Mesenteric fat pad (tissue), 1 donor: Measurements from ENCODE around the gene KIRREL3. TPM values are rescaled to one million over a fixed set of nuclear protein-coding genes. Genes with fewer than 3 reads are reported as not detected.

Source experiments
- DNase-seq: peaks from one replicate; pipeline ENCODE4 v3.0.0-alpha.2; 2020; ENCODE audit warnings: low spot score
- total RNA-seq: library from RNA; stranded (reverse); fragmentation: NEBNext Ultra II Directional; extraction: Animal tissue kit (Norgen Biotek cat#: 25700); gene quantifications from one replicate; pipeline ENCODE4 v1.2.1, GENCODE V29; 2021
- donor health status: DM: yes; HTN: yes; CAD: no.

The KIRREL3 gene
- total RNA-seq, 1 donor from 2014 or later, result 0.13 TPM

- no peak for DNase-seq
Observed at GRCh38 chr11:126834149-126834548, 166.4 kb downstream of the KIRREL3 start.

GRCh38 chr11:126833065-126833464 is 167.5 kb downstream of the KIRREL3 start:
- no peak for DNase-seq

GRCh38 chr11:126832387-126832786 is 168.2 kb downstream of the KIRREL3 start:
- DNase-seq, result no peak

- no peak for DNase-seq
Observed at GRCh38 chr11:126830216-126830806, 170.3 kb downstream of the KIRREL3 start.

- no peak for DNase-seq
Observed at GRCh38 chr11:126829716-126830115, 170.9 kb downstream of the KIRREL3 start.

- no peak for DNase-seq
Observed at GRCh38 chr11:126824035-126824607, 176.4 kb downstream of the KIRREL3 start.

- DNase-seq, result no peak
Observed at GRCh38 chr11:126823274-126823673, 177.3 kb downstream of the KIRREL3 start.

GRCh38 chr11:126821827-126822226 is 178.7 kb downstream of the KIRREL3 start:
- no peak for DNase-seq

- DNase-seq, result no peak
Observed at GRCh38 chr11:126819194-126819593, 181.4 kb downstream of the KIRREL3 start.

- no peak for DNase-seq
Observed at GRCh38 chr11:126817523-126818450, 182.8 kb downstream of the KIRREL3 start.

- no peak for DNase-seq
Observed at GRCh38 chr11:126817096-126817495, 183.5 kb downstream of the KIRREL3 start.

- DNase-seq, result no peak
Observed at GRCh38 chr11:126816645-126817044, 183.9 kb downstream of the KIRREL3 start.

- DNase-seq, result no peak
Observed at GRCh38 chr11:126815111-126815510, 185.5 kb downstream of the KIRREL3 start.

- no peak for DNase-seq
Observed at GRCh38 chr11:126810776-126811175, 189.8 kb downstream of the KIRREL3 start.

GRCh38 chr11:126809514-126810289 is 190.9 kb downstream of the KIRREL3 start:
- DNase-seq, result no peak

GRCh38 chr11:126808836-126809235 is 191.7 kb downstream of the KIRREL3 start:
- DNase-seq, result no peak

- no peak for DNase-seq
Observed at GRCh38 chr11:126808296-126808695, 192.3 kb downstream of the KIRREL3 start.

- no peak for DNase-seq
Observed at GRCh38 chr11:126805870-126806269, 194.7 kb downstream of the KIRREL3 start.

- DNase-seq, result no peak
Observed at GRCh38 chr11:126804363-126804762, 196.2 kb downstream of the KIRREL3 start.

- DNase-seq, result no peak
Observed at GRCh38 chr11:126800009-126800408, 200.6 kb downstream of the KIRREL3 start.

- DNase-seq, result no peak
Observed at GRCh38 chr11:126797457-126798169, 203.0 kb downstream of the KIRREL3 start.
